Subcutaneous abdominal adipose tissue (tissue), 5 donors: ENCODE data around the gene NAP1L1.
A peak's percentile ranks its signal among the peaks of the same experiment; 100 is the strongest.

ENCODE experiments used
- H3K27ac ChIP-seq: one replicate; pipeline ENCODE4 v1.7.0; 2013; ENCODE audit warnings: low read depth, mild to moderate bottlenecking, inconsistent platforms, low read length, moderate library complexity
- H3K27me3 ChIP-seq, 5 donors: one replicate each; pipeline ENCODE4 v1.7.0; 2013; ENCODE audit warnings: low read length in 5 of 5, inconsistent platforms in 1 of 5; ENCODE audit not compliant: control insufficient read depth in 5 of 5, insufficient read depth in 4 of 5
- H3K36me3 ChIP-seq, 5 donors: one replicate each; pipeline ENCODE4 v1.7.0; 2013; ENCODE audit warnings: low read length in 5 of 5; ENCODE audit not compliant: control insufficient read depth in 5 of 5, insufficient read depth in 5 of 5
- H3K4me1 ChIP-seq, 5 donors: one replicate each; pipeline ENCODE4 v1.7.0; 2013; ENCODE audit warnings: low read length in 5 of 5, mild to moderate bottlenecking in 3 of 5, moderate library complexity in 1 of 5; ENCODE audit not compliant: control insufficient read depth in 5 of 5, insufficient read depth in 5 of 5
- H3K4me3 ChIP-seq, 5 donors: one replicate each; pipeline ENCODE4 v1.7.0; 2013; ENCODE audit warnings: low read length in 5 of 5, low read depth in 1 of 5
- H3K9ac ChIP-seq, 5 donors: one replicate each; pipeline ENCODE4 v1.7.0; 2013; ENCODE audit warnings: low read length in 5 of 5, mild to moderate bottlenecking in 4 of 5, moderate library complexity in 3 of 5
- H3K9me3 ChIP-seq, 5 donors: one replicate each; pipeline ENCODE4 v1.7.0; 2013; ENCODE audit warnings: low read length in 5 of 5; ENCODE audit not compliant: control insufficient read depth in 5 of 5
- donor health status: healthy.
- donor health status: healthy.
- donor health status: healthy.
- donor health status: healthy.
- donor health status: healthy.

The NAP1L1 gene

GRCh38 chr12:76109879-76110278, 25.4 kb upstream of the NAP1L1 start:
- no peak overlapping the region for H3K27ac ChIP-seq
- H3K9ac ChIP-seq = no peak overlapping the region
- no peaks in the 10 kb centered on the region for H3K36me3 ChIP-seq
- H3K4me1 ChIP-seq = no peaks in the 10 kb centered on the region
- no peaks in the 10 kb centered on the region for H3K9me3 ChIP-seq
- no peak overlapping the region for H3K4me3 ChIP-seq
- no peaks in the 10 kb centered on the region for H3K27me3 ChIP-seq

- no peak overlapping the region for H3K4me3 ChIP-seq
- no peaks in the 10 kb centered on the region for H3K4me1 ChIP-seq
- H3K9me3 ChIP-seq = no peaks in the 10 kb centered on the region
- no peak overlapping the region for H3K9ac ChIP-seq
- H3K36me3 ChIP-seq = no peaks in the 10 kb centered on the region
- no peaks in the 10 kb centered on the region for H3K27me3 ChIP-seq
- H3K27ac ChIP-seq = no peak overlapping the region
Measured at GRCh38 chr12:76108356-76108755, 23.9 kb upstream of the NAP1L1 start.

- Histone ChIP-seq H3K4me1 (no peaks in the 10 kb centered on the region), H3K27me3 (no peaks in the 10 kb centered on the region), H3K9ac (no peak overlapping the region), H3K27ac (no peak overlapping the region), H3K9me3 (no peaks in the 10 kb centered on the region), H3K4me3 (no peak overlapping the region), H3K36me3 (no peaks in the 10 kb centered on the region)
Measured at GRCh38 chr12:76106631-76107030, 22.1 kb upstream of the NAP1L1 start.

GRCh38 chr12:76103958-76104357, 19.5 kb upstream of the NAP1L1 start:
- no peak overlapping the region for H3K4me3 ChIP-seq

GRCh38 chr12:76101739-76102385, 17.4 kb upstream of the NAP1L1 start:
- H3K36me3 ChIP-seq = no peaks in the 10 kb centered on the region
- H3K4me1 ChIP-seq = no peaks in the 10 kb centered on the region
- no peak overlapping the region for H3K9ac ChIP-seq
- H3K27ac ChIP-seq = no peak overlapping the region
- H3K4me3 ChIP-seq = no peak overlapping the region
- no peaks in the 10 kb centered on the region for H3K27me3 ChIP-seq
- no peaks in the 10 kb centered on the region for H3K9me3 ChIP-seq

More at GRCh38 chr12:76103958-76104357, 19.5 kb upstream of the NAP1L1 start:
- Histone ChIP-seq H3K27me3 (no peaks in the 10 kb centered on the region), H3K9ac (no peak overlapping the region), H3K27ac (no peak overlapping the region), H3K9me3 (no peaks in the 10 kb centered on the region), H3K36me3 (no peaks in the 10 kb centered on the region), H3K4me1 (no peaks in the 10 kb centered on the region)

- Histone ChIP-seq H3K9ac (no peak overlapping the region), H3K27ac (no peak overlapping the region), H3K9me3 (no peaks in the 10 kb centered on the region), H3K36me3 (no peaks in the 10 kb centered on the region), H3K4me1 (no peaks in the 10 kb centered on the region), H3K4me3 (no peak overlapping the region), H3K27me3 (no peaks in the 10 kb centered on the region)
Measured at GRCh38 chr12:76096079-76096646, 11.7 kb upstream of the NAP1L1 start.

GRCh38 chr12:76094754-76095153, 10.3 kb upstream of the NAP1L1 start:
- Histone ChIP-seq H3K27ac (no peak overlapping the region), H3K36me3 (no peaks in the 10 kb centered on the region)

GRCh38 chr12:76091246-76091754, 6.8 kb upstream of the NAP1L1 start:
- no peak overlapping the region for H3K4me3 ChIP-seq
- H3K4me1 ChIP-seq = no peaks in the 10 kb centered on the region
- no peaks in the 10 kb centered on the region for H3K27me3 ChIP-seq
- H3K9ac ChIP-seq = no peak overlapping the region
- H3K9me3 ChIP-seq = no peaks in the 10 kb centered on the region
- H3K27ac ChIP-seq = no peak overlapping the region
- H3K36me3 ChIP-seq = no peaks in the 10 kb centered on the region

More at GRCh38 chr12:76094754-76095153, 10.3 kb upstream of the NAP1L1 start:
- Histone ChIP-seq H3K4me1 (no peaks in the 10 kb centered on the region), H3K4me3 (no peak overlapping the region), H3K27me3 (no peaks in the 10 kb centered on the region), H3K9me3 (no peaks in the 10 kb centered on the region), H3K9ac (no peak overlapping the region)

- H3K27ac ChIP-seq = peak overlapping the region; percentile 98
- H3K4me3 ChIP-seq = peak overlapping the region in 4 of 5 donors; percentile 73 to 88 (median 76)
- H3K36me3 ChIP-seq = peaks cover 0 to 3% (median 0%) of the 10 kb centered on the region in 5 donors
- peak overlapping the region in 3 of 5 donors; percentile 55 to 95 (median 88) for H3K9ac ChIP-seq
- H3K4me1 ChIP-seq = peaks cover 0 to 25% (median 19%) of the 10 kb centered on the region in 5 donors
- no peaks in the 10 kb centered on the region for H3K9me3 ChIP-seq
- no peaks in the 10 kb centered on the region for H3K27me3 ChIP-seq
Measured at GRCh38 chr12:76085520-76085868, 1.0 kb upstream of the NAP1L1 start.

GRCh38 chr12:76084863-76085519, 506 bp upstream of the NAP1L1 start:
- Histone ChIP-seq H3K36me3 (peaks cover 0 to 3% (median 0%) of the 10 kb centered on the region in 5 donors), H3K4me1 (peaks cover 0 to 25% (median 19%) of the 10 kb centered on the region in 5 donors), H3K27me3 (no peaks in the 10 kb centered on the region)

More at GRCh38 chr12:76084863-76085519, 506 bp upstream of the NAP1L1 start:
- H3K9ac ChIP-seq = peak overlapping the region in 4 of 5 donors; percentile 88 to 99 (median 96)
- H3K4me3 ChIP-seq = peak overlapping the region; percentile 73 to 92 (median 78)
- no peaks in the 10 kb centered on the region for H3K9me3 ChIP-seq
- H3K27ac ChIP-seq = peak overlapping the region; percentile 98
